ENCODE measurements around the gene ST13.

DNA sequence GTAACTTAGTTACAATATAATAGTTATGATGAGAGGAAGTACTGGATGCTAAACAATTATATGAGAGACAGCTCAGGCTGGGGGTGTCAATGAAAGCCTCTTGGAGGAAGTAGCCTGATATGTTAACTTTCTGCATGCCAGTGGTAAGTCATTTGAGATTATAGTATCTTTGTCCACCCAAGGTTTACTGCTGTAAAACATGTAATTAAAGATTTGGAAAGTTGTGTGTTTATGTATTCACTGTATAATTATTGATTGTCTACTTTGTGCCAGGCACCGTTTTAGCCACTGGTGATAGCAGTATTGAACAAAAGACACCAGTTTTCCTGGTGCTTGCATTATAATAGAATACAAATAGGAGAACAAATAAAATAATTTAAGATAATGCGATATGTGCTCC, 6.1 kb upstream of the ST13 start:
- TF ChIP-seq POLR2AphosphoS5 (IDR thresholded peaks at IDR 0.05; ENCODE audit: insufficient read depth in 1 of 2, low read depth in 1 of 2) (no peak), POLR2A (IDR thresholded peaks at IDR 0.05) (no peak)
- TF ChIP-seq, protein P1, sequence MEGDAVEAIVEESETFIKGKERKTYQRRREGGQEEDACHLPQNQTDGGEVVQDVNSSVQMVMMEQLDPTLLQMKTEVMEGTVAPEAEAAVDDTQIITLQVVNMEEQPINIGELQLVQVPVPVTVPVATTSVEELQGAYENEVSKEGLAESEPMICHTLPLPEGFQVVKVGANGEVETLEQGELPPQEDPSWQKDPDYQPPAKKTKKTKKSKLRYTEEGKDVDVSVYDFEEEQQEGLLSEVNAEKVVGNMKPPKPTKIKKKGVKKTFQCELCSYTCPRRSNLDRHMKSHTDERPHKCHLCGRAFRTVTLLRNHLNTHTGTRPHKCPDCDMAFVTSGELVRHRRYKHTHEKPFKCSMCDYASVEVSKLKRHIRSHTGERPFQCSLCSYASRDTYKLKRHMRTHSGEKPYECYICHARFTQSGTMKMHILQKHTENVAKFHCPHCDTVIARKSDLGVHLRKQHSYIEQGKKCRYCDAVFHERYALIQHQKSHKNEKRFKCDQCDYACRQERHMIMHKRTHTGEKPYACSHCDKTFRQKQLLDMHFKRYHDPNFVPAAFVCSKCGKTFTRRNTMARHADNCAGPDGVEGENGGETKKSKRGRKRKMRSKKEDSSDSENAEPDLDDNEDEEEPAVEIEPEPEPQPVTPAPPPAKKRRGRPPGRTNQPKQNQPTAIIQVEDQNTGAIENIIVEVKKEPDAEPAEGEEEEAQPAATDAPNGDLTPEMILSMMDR (IDR thresholded peaks at IDR 0.05) = no peak

Data from vagina (tissue), 2 donors.